ENCODE results near the gene SMIM22. TPM values are rescaled to one million over a fixed set of nuclear protein-coding genes. Genes with fewer than 3 reads are reported as not detected.

SMIM22 gene
- total and polyA plus RNA-seq, 9 donors = 1.5 to 30.9 (median 7.8) TPM; not detected in 5

DNA sequence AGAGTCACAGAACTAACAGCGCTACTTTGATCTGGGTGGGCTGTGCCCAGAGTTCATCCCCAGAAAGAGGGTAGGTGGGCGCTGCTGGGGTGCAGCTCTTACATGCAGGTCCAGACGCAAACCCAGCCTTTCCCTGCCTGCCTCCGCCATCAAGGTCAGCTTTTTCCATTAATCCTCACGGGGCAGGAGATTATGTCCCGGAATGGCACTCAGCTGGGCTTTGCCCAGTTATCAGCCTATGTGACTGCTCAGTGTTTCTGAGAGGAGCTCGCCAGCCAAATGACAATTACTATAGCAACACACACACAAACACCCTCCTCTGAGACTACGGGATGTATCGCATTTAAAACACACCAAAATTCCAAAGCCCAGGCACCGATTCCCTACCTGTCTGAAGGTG is 31.8 kb downstream of the SMIM22 start:
- Histone ChIP-seq H3K4me1 (ENCODE audit: insufficient read depth) (no peaks in the 10 kb centered on the region), H3K27me3 (no peaks in the 10 kb centered on the region), H3K9me3 (no peaks in the 10 kb centered on the region), H3K27ac (no peak overlapping the region), H3K36me3 (no peaks in the 10 kb centered on the region), H3K4me3 (no peak overlapping the region)
- intact Hi-C loops (cut with DNase I) = no loop called here
- WGBS, 3 donors = 78 to 88% (median 87%) methylated on average over 10 of the region's 10 CpGs
- TF ChIP-seq EP300 (IDR thresholded peaks at IDR 0.05) (no peak), POLR2A (IDR thresholded peaks at IDR 0.05) (no peak), CTCF (IDR thresholded peaks at IDR 0.05) (no peak)
- DNase-seq = no peak

GRCh38 chr16:4828567-4829321 is 33.6 kb downstream of the SMIM22 start:
- Histone ChIP-seq H3K27me3 (no peaks in the 10 kb centered on the region), H3K4me3 (no peak overlapping the region), H3K4me1 (ENCODE audit: insufficient read depth) (no peaks in the 10 kb centered on the region), H3K36me3 (no peaks in the 10 kb centered on the region), H3K9me3 (no peaks in the 10 kb centered on the region), H3K27ac (no peak overlapping the region)
- DNase-seq = no peak
- WGBS, 3 donors = 88 to 92% (median 92%) methylated on average over 11 of the region's 11 CpGs
- intact Hi-C loops (cut with DNase I) = no loop called here
- no peak for TF ChIP-seq CTCF (IDR thresholded peaks at IDR 0.05)
- TF ChIP-seq EP300 (IDR thresholded peaks at IDR 0.05) = no peak
- no peak for TF ChIP-seq POLR2A (IDR thresholded peaks at IDR 0.05)

DNA sequence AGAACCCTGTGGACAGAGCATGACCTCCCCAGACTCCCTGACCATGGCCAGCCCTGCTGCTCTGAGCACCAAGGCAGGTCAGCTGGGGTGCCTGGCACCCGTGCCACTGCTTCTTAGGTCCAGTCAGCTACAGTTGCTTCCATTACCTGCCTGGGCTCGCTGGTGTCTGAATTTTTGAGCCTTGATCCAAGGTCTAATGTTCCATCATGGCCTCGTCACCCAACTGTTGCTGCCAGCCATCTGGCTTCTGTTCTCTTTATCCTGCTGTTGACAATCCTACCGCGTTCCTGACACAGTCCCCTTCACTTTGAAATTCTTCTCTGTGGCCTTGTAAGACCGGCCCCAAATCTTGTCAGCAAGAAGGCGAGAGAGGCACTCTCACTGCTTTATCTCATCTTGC is 35.2 kb downstream of the SMIM22 start:
- Histone ChIP-seq H3K9me3 (no peaks in the 10 kb centered on the region), H3K27ac (no peak overlapping the region), H3K4me3 (no peak overlapping the region), H3K4me1 (ENCODE audit: insufficient read depth) (no peaks in the 10 kb centered on the region), H3K36me3 (no peaks in the 10 kb centered on the region), H3K27me3 (no peaks in the 10 kb centered on the region)
- WGBS, 3 donors = 81 to 85% (median 82%) methylated on average over 7 of the region's 7 CpGs
- TF ChIP-seq EP300 (IDR thresholded peaks at IDR 0.05) (no peak), POLR2A (IDR thresholded peaks at IDR 0.05) (no peak), CTCF (IDR thresholded peaks at IDR 0.05) (no peak)
- intact Hi-C loops (cut with DNase I) = no loop called here
- DNase-seq = no peak

GRCh38 chr16:4831616-4832015 is 36.4 kb downstream of the SMIM22 start:
- Histone ChIP-seq H3K4me1 (ENCODE audit: insufficient read depth) (no peaks in the 10 kb centered on the region), H3K4me3 (no peak overlapping the region), H3K9me3 (no peaks in the 10 kb centered on the region), H3K36me3 (no peaks in the 10 kb centered on the region), H3K27ac (no peak overlapping the region), H3K27me3 (no peaks in the 10 kb centered on the region)
- DNase-seq = no peak
- WGBS, 3 donors = 95% methylated on average over 8 of the region's 8 CpGs
- TF ChIP-seq CTCF (IDR thresholded peaks at IDR 0.05) (no peak), EP300 (IDR thresholded peaks at IDR 0.05) (no peak), POLR2A (IDR thresholded peaks at IDR 0.05) (no peak)
- intact Hi-C loops (cut with DNase I) = no loop called here
